Measurements from ENCODE around the gene SART3.

GRCh38 chr12:108567406-108568337, 6.7 kb upstream of the SART3 start:
- no peak for TF ChIP-seq CTCF (IDR thresholded peaks at IDR 0.05)
- TF ChIP-seq POLR2AphosphoS5 (IDR thresholded peaks at IDR 0.05), result no peak
- no peak for TF ChIP-seq POLR2A (IDR thresholded peaks at IDR 0.05)

All from gastroesophageal sphincter (tissue), 3 donors.